ENCODE measurements around the gene IQGAP2.

DNA sequence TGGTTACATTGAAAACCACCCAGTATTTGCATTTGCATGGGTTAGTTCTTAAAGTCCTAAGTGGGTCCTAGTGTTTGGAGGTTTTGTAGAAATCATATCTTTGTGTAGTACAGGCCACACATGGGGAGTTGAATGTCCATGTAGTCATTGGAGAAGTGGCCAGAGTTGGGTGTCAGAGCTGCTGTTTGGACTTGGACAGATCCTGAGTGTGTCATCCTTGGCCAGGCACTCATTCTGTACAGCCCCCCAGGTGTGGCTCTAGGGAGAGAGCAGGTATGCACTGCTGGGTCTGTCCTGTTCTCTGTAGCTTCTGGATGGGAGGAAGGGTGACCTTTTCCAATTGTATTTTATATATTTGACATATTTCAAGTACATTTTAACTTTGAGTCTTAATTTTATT lies 82.4 kb downstream of the IQGAP2 start:
- TF ChIP-seq, protein P1, sequence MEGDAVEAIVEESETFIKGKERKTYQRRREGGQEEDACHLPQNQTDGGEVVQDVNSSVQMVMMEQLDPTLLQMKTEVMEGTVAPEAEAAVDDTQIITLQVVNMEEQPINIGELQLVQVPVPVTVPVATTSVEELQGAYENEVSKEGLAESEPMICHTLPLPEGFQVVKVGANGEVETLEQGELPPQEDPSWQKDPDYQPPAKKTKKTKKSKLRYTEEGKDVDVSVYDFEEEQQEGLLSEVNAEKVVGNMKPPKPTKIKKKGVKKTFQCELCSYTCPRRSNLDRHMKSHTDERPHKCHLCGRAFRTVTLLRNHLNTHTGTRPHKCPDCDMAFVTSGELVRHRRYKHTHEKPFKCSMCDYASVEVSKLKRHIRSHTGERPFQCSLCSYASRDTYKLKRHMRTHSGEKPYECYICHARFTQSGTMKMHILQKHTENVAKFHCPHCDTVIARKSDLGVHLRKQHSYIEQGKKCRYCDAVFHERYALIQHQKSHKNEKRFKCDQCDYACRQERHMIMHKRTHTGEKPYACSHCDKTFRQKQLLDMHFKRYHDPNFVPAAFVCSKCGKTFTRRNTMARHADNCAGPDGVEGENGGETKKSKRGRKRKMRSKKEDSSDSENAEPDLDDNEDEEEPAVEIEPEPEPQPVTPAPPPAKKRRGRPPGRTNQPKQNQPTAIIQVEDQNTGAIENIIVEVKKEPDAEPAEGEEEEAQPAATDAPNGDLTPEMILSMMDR (IDR thresholded peaks at IDR 0.05; ENCODE audit: low read depth, low read length, poor library complexity, severe bottlenecking) = no peak
- TF ChIP-seq EZH2phosphoT487 (IDR thresholded peaks at IDR 0.05; ENCODE audit: borderline replicate concordance, low read length) = no peak

Data from DOHH2 (cell line).